K562 (cell line): ENCODE results near the gene COPRS. TPM values are rescaled to one million over a fixed set of nuclear protein-coding genes. Genes with fewer than 3 reads are reported as not detected.

Experiments
- ATAC-seq: fragments of 200-7000 bp; cut with Tn5 transposase; 3 replicates; pipeline ENCODE4 v1.9.1; 2020; ENCODE audit warnings: moderate library complexity
- BruUV-seq: library from RNA; stranded (reverse); fragments of 400-500 nt; replicated peaks from 2 replicates; lab custom pipeline; 2021; lab: Mats Ljungman, UMichigan
- CTCF ChIA-PET: fragments of 300-600 bp; formaldehyde crosslinking; extraction: SDS; loops from one replicate; lab custom pipeline; 2021; ENCODE audit warnings: low intra/inter-chr PET ratio; lab: Yijun Ruan, JAX
- POLR2A ChIA-PET: fragments of 300-600, 350-650 bp; sonication (Branson Sonifier 250); formaldehyde crosslinking; extraction: SDS; loops from one replicate; lab custom pipeline; 2021; ENCODE audit warnings: antibody characterized with exemption, inconsistent platforms; lab: Yijun Ruan, JAX
- DNase-seq, 4 experiments: peaks; one replicate each; pipeline versions ENCODE4 v3.0.0 to v3.0.0-alpha.2; 2011 to 2018; ENCODE audit warnings: low spot score in 3 of 4, mixed read lengths in 3 of 4; ENCODE audit errors: extremely low read depth in 1 of 4
- FAIRE-seq: peaks from 2 replicates; lab custom pipeline; 2011; peaks lifted over from hg19 to GRCh38; lab: Jason Lieb, UNC
- H2AFZ ChIP-seq: 2 replicates; pipeline ENCODE4 v1.6.0; 2011; ENCODE audit warnings: low read depth, low read length, control low read depth, inconsistent platforms
- H3K27ac ChIP-seq: fragments of 200-600 bp; 3 replicates; pipeline ENCODE4 v1.8.0; 2011; ENCODE audit warnings: low read depth, mild to moderate bottlenecking, control low read depth, inconsistent platforms, low read length, moderate library complexity, mixed read lengths; ENCODE audit errors: extremely low read depth
- H3K27me3 ChIP-seq, 2 experiments: fragments of 300-600 bp in 1 of 2; 2 replicates in 1 of 2; 3 replicates in 1 of 2; pipeline versions ENCODE4 v1.6.0 to v1.8.0; 2011; ENCODE audit warnings: inconsistent platforms in 2 of 2, low read length in 2 of 2, mild to moderate bottlenecking in 1 of 2, mixed read lengths in 1 of 2, moderate library complexity in 1 of 2; ENCODE audit not compliant: control insufficient read depth in 2 of 2, insufficient read depth in 2 of 2
- H3K36me3 ChIP-seq: fragments of 300-600 bp; 3 replicates; pipeline ENCODE4 v1.8.0; 2011; ENCODE audit warnings: mild to moderate bottlenecking, low read length, inconsistent platforms; ENCODE audit not compliant: control insufficient read depth, insufficient read depth
- H3K4me1 ChIP-seq, 2 experiments: fragments of 200-600 bp in 1 of 2; replicated peaks in 1 of 2; 2 replicates in 1 of 2; 3 replicates in 1 of 2; pipeline versions ENCODE4 v1.5.1 to v1.8.0; 2011; ENCODE audit warnings: inconsistent platforms in 2 of 2, low read length in 2 of 2, mild to moderate bottlenecking in 1 of 2, mixed read lengths in 1 of 2, moderate library complexity in 1 of 2; ENCODE audit not compliant: control insufficient read depth in 2 of 2, insufficient read depth in 2 of 2
- H3K4me2 ChIP-seq: 2 replicates; pipeline ENCODE4 v1.6.1; 2011; ENCODE audit warnings: low read length, control low read depth, inconsistent platforms, mixed read lengths; ENCODE audit not compliant: insufficient read depth
- H3K4me3 ChIP-seq: fragments of 200-600 bp; sonication (generic), shearing (Covaris generic); 2 replicates; pipeline ENCODE4 v1.5.1; 2016; ENCODE audit warnings: control low read depth, inconsistent platforms
- H3K79me2 ChIP-seq: fragments of 200-600 bp; 3 replicates; pipeline ENCODE4 v1.8.0; 2011; ENCODE audit warnings: low read length, inconsistent platforms; ENCODE audit not compliant: control insufficient read depth, insufficient read depth
- H3K9ac ChIP-seq, 2 experiments: 2 replicates each; pipeline versions ENCODE4 v1.6.0 to v1.6.1; 2011; ENCODE audit warnings: low read depth in 2 of 2, low read length in 2 of 2, control low read depth in 1 of 2, inconsistent platforms in 1 of 2, mild to moderate bottlenecking in 1 of 2, mixed read lengths in 1 of 2; ENCODE audit not compliant: insufficient read depth in 1 of 2
- H3K9me1 ChIP-seq: one replicate; pipeline ENCODE4 v1.6.0; 2011; ENCODE audit warnings: inconsistent platforms, mild to moderate bottlenecking, low read length, moderate library complexity; ENCODE audit not compliant: control insufficient read depth, insufficient read depth
- H3K9me3 ChIP-seq: replicated peaks from 2 replicates; pipeline ENCODE4 v1.5.1; 2011; ENCODE audit warnings: low read depth, low read length, inconsistent platforms; ENCODE audit not compliant: control insufficient read depth, insufficient read depth
- H4K20me1 ChIP-seq: replicated peaks from 2 replicates; pipeline ENCODE4 v1.6.1; 2011; ENCODE audit warnings: low read length, inconsistent platforms, mixed read lengths; ENCODE audit not compliant: control insufficient read depth, insufficient read depth
- ATF3 ChIP-seq, 2 experiments: fragments of 450-650 bp in 1 of 2; sonication (generic) in 1 of 2; formaldehyde crosslinking in 1 of 2; IDR thresholded peaks in 1 of 2; conservative IDR thresholded peaks in 1 of 2; 2 replicates each; pipeline versions ENCODE4 v1.6.1 to v1.8.1; 2016 to 2023; ENCODE audit warnings: mild to moderate bottlenecking in 2 of 2, moderate library complexity in 2 of 2, inconsistent platforms in 1 of 2, missing genetic modification reagents in 1 of 2
- GABPA ChIP-seq: fragments of 200-800 bp; sonication (Bioruptor generic); conservative IDR thresholded peaks from 2 replicates; pipeline ENCODE4 v1.6.1; 2016; ENCODE audit warnings: low read depth, missing genetic modification characterization, missing compliant biosample characterization
- NRF1 ChIP-seq, 2 experiments: fragments of 450-650 bp; IDR thresholded peaks in 1 of 2; conservative IDR thresholded peaks in 1 of 2; 2 replicates each; pipeline ENCODE4 v1.6.1; 2014; ENCODE audit warnings: mild to moderate bottlenecking in 2 of 2
- PATZ1 ChIP-seq: fragments of 250-450 bp; sonication (Bioruptor Pico); IDR thresholded peaks from 2 replicates; pipeline ENCODE4 v1.5.0; 2020; ENCODE audit warnings: mild to moderate bottlenecking, borderline replicate concordance
- POLR2H ChIP-seq: IDR thresholded peaks from 2 replicates; pipeline ENCODE4 v1.6.1; 2016; ENCODE audit warnings: missing genetic modification characterization, low read depth, mild to moderate bottlenecking, control low read depth, missing compliant biosample characterization, moderate library complexity
- RNF219 ChIP-seq: fragments of 250-450 bp; sonication (Bioruptor Pico); IDR thresholded peaks from 2 replicates; pipeline ENCODE4 v1.5.0; 2022; ENCODE audit warnings: mild to moderate bottlenecking
- STAT5A ChIP-seq: IDR thresholded peaks from 2 replicates; pipeline ENCODE4 v1.6.1; 2012; ENCODE audit warnings: low read length, inconsistent platforms, borderline replicate concordance
- TGIF2 ChIP-seq: sonication (generic); formaldehyde crosslinking; IDR thresholded peaks from 2 replicates; pipeline ENCODE4 v1.8.1; 2022; ENCODE audit warnings: mild to moderate bottlenecking, missing genetic modification reagents, moderate library complexity
- XRCC3 ChIP-seq: fragments of 450-650 bp; IDR thresholded peaks from 2 replicates; pipeline ENCODE4 v1.6.1; 2017; ENCODE audit warnings: mild to moderate bottlenecking, moderate library complexity
- ZNF589 ChIP-seq: fragments of 200-800 bp; sonication (Bioruptor generic); IDR thresholded peaks from 2 replicates; pipeline ENCODE4 v1.6.1; 2016; ENCODE audit warnings: low read depth, missing genetic modification characterization, missing compliant biosample characterization
- WGBS: fragments of 100-300 bp; shearing (Covaris generic); methylation state at CpG from one replicate; pipeline ENCODE4 v1.1.6; 2016; ENCODE audit warnings: low coverage, mixed read lengths; ENCODE audit not compliant: insufficient coverage; ENCODE audit errors: missing lambda C conversion rate; 5-methylcytosine and 5-hydroxymethylcytosine counted together
- in situ Hi-C: fragments of 300-500 bp; cut with MboI; formaldehyde crosslinking; loops from 4 replicates; pipeline ENCODE4 v1.15.0; 2018; ENCODE audit warnings: inconsistent platforms, mixed read lengths
- intact Hi-C: fragments of 100-400 bp; cut with micrococcal nuclease; formaldehyde crosslinking; loops from 2 replicates; pipeline ENCODE4 v1.14.2; 2022
- polyA plus RNA-seq, 8 experiments: library from polyadenylated mRNA; depleted of rRNA in 4 of 8; stranded (reverse) in 5 of 8; unstranded in 3 of 8; fragments of >200 nt; fragmentation: Nextera tagmentation in 2 of 8; fragmentation: Illumina TruSeq in 1 of 8; extraction: Ambion mirVana in 2 of 8; extraction: Trizol in 1 of 8; gene quantifications; 2 replicates each; pipeline versions ENCODE4 v1.2.1 to v1.2.3, GENCODE V29; 2011 to 2014; ENCODE audit warnings: inconsistent platforms in 1 of 8, missing spikeins in 1 of 8
- total RNA-seq, 7 experiments: library from RNA; depleted of rRNA in 6 of 7; stranded (reverse); fragments of >200 nt in 6 of 7; fragmentation: Illumina TruSeq in 2 of 7; extraction: Trizol in 2 of 7; gene quantifications; 2 replicates each; pipeline versions ENCODE4 v1.2.1 to v1.2.3, GENCODE V29; 2011 to 2021; ENCODE audit warnings: low replicate concordance in 1 of 7
- TF ChIP-seq, protein P1 (sequence below): fragments of 450-650 bp; IDR thresholded peaks from 2 replicates; pipeline ENCODE4 v1.6.1; 2018; ENCODE audit not compliant: partially characterized antibody

COPRS gene
- total and polyA plus RNA-seq, 9 of the 15 experiments (the other 6 are each of a cell fraction or from before 2014, with no cell fraction given) = 11.9 to 102 (median 60.5) TPM

GRCh38 chr17:31811101-31811500, 47.9 kb downstream of the COPRS start:
- no peak for ATAC-seq
- BruUV-seq = no TSS peak
- ChIA-PET POLR2A (interaction anchor here (0.7 to 1.4 kb wide), 2 partner anchors 17 to 20 kb away, joined by 3 to 4 read pairs; no protein-coding TSS in a partner anchor), CTCF (no interaction called here)
- 10% methylated on average over 4 of the region's 4 CpGs for WGBS
- no peaks in the 10 kb centered on the region for H4K20me1 ChIP-seq
- no peak overlapping the region for H3K4me2 ChIP-seq
- H2AFZ ChIP-seq = no peak overlapping the region
- H3K27me3 ChIP-seq = peaks cover 0 to 4% of the 10 kb centered on the region in 2 experiments
- H3K27ac ChIP-seq = no peak overlapping the region
- no peaks in the 10 kb centered on the region for H3K9me3 ChIP-seq
- H3K4me3 ChIP-seq = no peak overlapping the region
- no peak for FAIRE-seq
- intact Hi-C loops (no loop called here), in situ Hi-C loops (no loop called here)
- DNase-seq = no peak
- no peaks in the 10 kb centered on the region for H3K36me3 ChIP-seq
- H3K4me1 ChIP-seq = no peaks in the 10 kb centered on the region
- H3K9me1 ChIP-seq = no peaks in the 10 kb centered on the region
- H3K79me2 ChIP-seq = no peaks in the 10 kb centered on the region
- H3K9ac ChIP-seq = no peak overlapping the region
- no peak for TF ChIP-seq GABPA (tag)
- TF ChIP-seq STAT5A = no peak
- no peak for TF ChIP-seq NRF1 (conservative IDR thresholded peaks at IDR 0.05 in 1 of 2, IDR thresholded peaks at IDR 0.05 in 1 of 2)
- no peak for TF ChIP-seq XRCC3
- no peak for TF ChIP-seq TGIF2
- TF ChIP-seq RNF219 (CRISPR knock-in tag) = no peak
- TF ChIP-seq PATZ1 (CRISPR knock-in tag) = no peak
- TF ChIP-seq POLR2H (tag) = no peak
- TF ChIP-seq, protein P1, sequence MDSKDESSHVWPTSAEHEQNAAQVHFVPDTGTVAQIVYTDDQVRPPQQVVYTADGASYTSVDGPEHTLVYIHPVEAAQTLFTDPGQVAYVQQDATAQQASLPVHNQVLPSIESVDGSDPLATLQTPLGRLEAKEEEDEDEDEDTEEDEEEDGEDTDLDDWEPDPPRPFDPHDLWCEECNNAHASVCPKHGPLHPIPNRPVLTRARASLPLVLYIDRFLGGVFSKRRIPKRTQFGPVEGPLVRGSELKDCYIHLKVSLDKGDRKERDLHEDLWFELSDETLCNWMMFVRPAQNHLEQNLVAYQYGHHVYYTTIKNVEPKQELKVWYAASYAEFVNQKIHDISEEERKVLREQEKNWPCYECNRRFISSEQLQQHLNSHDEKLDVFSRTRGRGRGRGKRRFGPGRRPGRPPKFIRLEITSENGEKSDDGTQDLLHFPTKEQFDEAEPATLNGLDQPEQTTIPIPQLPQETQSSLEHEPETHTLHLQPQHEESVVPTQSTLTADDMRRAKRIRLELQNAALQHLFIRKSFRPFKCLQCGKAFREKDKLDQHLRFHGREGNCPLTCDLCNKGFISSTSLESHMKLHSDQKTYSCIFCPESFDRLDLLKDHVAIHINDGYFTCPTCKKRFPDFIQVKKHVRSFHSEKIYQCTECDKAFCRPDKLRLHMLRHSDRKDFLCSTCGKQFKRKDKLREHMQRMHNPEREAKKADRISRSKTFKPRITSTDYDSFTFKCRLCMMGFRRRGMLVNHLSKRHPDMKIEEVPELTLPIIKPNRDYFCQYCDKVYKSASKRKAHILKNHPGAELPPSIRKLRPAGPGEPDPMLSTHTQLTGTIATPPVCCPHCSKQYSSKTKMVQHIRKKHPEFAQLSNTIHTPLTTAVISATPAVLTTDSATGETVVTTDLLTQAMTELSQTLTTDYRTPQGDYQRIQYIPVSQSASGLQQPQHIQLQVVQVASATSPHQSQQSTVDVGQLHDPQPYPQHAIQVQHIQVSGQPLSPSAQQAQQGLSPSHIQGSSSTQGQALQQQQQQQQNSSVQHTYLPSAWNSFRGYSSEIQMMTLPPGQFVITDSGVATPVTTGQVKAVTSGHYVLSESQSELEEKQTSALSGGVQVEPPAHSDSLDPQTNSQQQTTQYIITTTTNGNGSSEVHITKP = no peak
- no peak for TF ChIP-seq ATF3 (IDR thresholded peaks at IDR 0.05)
- TF ChIP-seq ATF3 (CRISPR knock-in tag; conservative IDR thresholded peaks at IDR 0.05) = no peak
- TF ChIP-seq ZNF589 (CRISPR knock-in tag) = no peak
